Mesothelial cell of epicardium (in vitro differentiated cells): ENCODE measurements around the gene ERC2. TPM values are rescaled to one million over a fixed set of nuclear protein-coding genes. Genes with fewer than 3 reads are reported as not detected.

Source experiments
- DNase-seq, 2 experiments: peaks; one replicate each; pipeline ENCODE4 v3.0.0; 2021; ENCODE audit warnings: low spot score in 2 of 2; ENCODE audit not compliant: unreplicated experiment in 2 of 2
- H3K27ac Mint-ChIP-seq: 2 replicates; pipeline ENCODE4 v1.8.0; 2021; ENCODE audit warnings: mixed read lengths
- H3K27me3 Mint-ChIP-seq: 2 replicates; pipeline ENCODE4 v1.8.0; 2021; ENCODE audit warnings: low read depth, mixed read lengths
- H3K36me3 Mint-ChIP-seq: 2 replicates; pipeline ENCODE4 v1.8.0; 2021; ENCODE audit warnings: mixed read lengths
- H3K4me1 Mint-ChIP-seq: 2 replicates; pipeline ENCODE4 v1.8.0; 2021; ENCODE audit warnings: mixed read lengths
- H3K4me3 Mint-ChIP-seq: 2 replicates; pipeline ENCODE4 v1.8.0; 2021; ENCODE audit warnings: mild to moderate bottlenecking, moderate library complexity, mixed read lengths
- H3K9me3 Mint-ChIP-seq: 2 replicates; pipeline ENCODE4 v1.8.0; 2021; ENCODE audit warnings: mixed read lengths
- CTCF ChIP-seq: fragments of 200-600 bp; sonication (generic); IDR thresholded peaks from one replicate; pipeline ENCODE4 v1.5.0; 2021; ENCODE audit warnings: antibody characterized with exemption; ENCODE audit not compliant: unreplicated experiment
- total RNA-seq: library from RNA; stranded (reverse); gene quantifications from 3 replicates; pipeline ENCODE4 v1.2.1, GENCODE V29; 2021

ERC2 gene
- total RNA-seq, 1 donor from 2014 or later, result 15.6 TPM

GRCh38 chr3:55697177-55697865, 770.9 kb downstream of the ERC2 start:
- no peak for TF ChIP-seq CTCF
- Mint-ChIP-seq H3K4me1 (peaks cover 24% of the 10 kb centered on the region), H3K27ac (no peak overlapping the region), H3K27me3 (peaks cover 26% of the 10 kb centered on the region), H3K9me3 (no peaks in the 10 kb centered on the region), H3K4me3 (no peak overlapping the region), H3K36me3 (peaks cover 2% of the 10 kb centered on the region)
- DNase-seq, result no peak

- peaks cover 48% of the 10 kb centered on the region for H3K27me3 Mint-ChIP-seq
- no peaks in the 10 kb centered on the region for H3K9me3 Mint-ChIP-seq
- H3K4me1 Mint-ChIP-seq, result peaks cover 25% of the 10 kb centered on the region
- no peak for DNase-seq
- H3K27ac Mint-ChIP-seq, result no peak overlapping the region
- peaks cover 2% of the 10 kb centered on the region for H3K36me3 Mint-ChIP-seq
- H3K4me3 Mint-ChIP-seq, result no peak overlapping the region
- no peak for TF ChIP-seq CTCF
Observed at GRCh38 chr3:55692957-55693558, 775.2 kb downstream of the ERC2 start.

- Mint-ChIP-seq H3K4me3 (no peak overlapping the region), H3K4me1 (peaks cover 25% of the 10 kb centered on the region), H3K9me3 (no peaks in the 10 kb centered on the region), H3K27me3 (peaks cover 50% of the 10 kb centered on the region), H3K36me3 (no peaks in the 10 kb centered on the region), H3K27ac (no peak overlapping the region)
- no peak for DNase-seq
- TF ChIP-seq CTCF, result no peak
Observed at GRCh38 chr3:55692295-55692956, 775.8 kb downstream of the ERC2 start.

GRCh38 chr3:55691141-55691540, 777.1 kb downstream of the ERC2 start:
- H3K27ac Mint-ChIP-seq, result no peak overlapping the region

GRCh38 chr3:55690726-55691125, 777.5 kb downstream of the ERC2 start:
- no peak overlapping the region for H3K27ac Mint-ChIP-seq
- H3K4me1 Mint-ChIP-seq, result peaks cover 25% of the 10 kb centered on the region
- no peak overlapping the region for H3K4me3 Mint-ChIP-seq
- no peak for DNase-seq
- no peaks in the 10 kb centered on the region for H3K36me3 Mint-ChIP-seq
- peaks cover 55% of the 10 kb centered on the region for H3K27me3 Mint-ChIP-seq
- H3K9me3 Mint-ChIP-seq, result no peaks in the 10 kb centered on the region
- no peak for TF ChIP-seq CTCF

More at GRCh38 chr3:55691141-55691540, 777.1 kb downstream of the ERC2 start:
- Mint-ChIP-seq H3K4me1 (peaks cover 28% of the 10 kb centered on the region), H3K27me3 (peaks cover 58% of the 10 kb centered on the region), H3K36me3 (no peaks in the 10 kb centered on the region), H3K9me3 (no peaks in the 10 kb centered on the region), H3K4me3 (no peak overlapping the region)
- TF ChIP-seq CTCF, result no peak
- DNase-seq, result no peak
